Memory B cell (primary cell): ENCODE results near the gene EGFL7.

ENCODE experiments used
- ATAC-seq: fragments of 150-1000 bp; cut with Tn5 transposase; 2 replicates; pipeline ENCODE4 v1.10.0; 2021; ENCODE audit warnings: low read depth, mild to moderate bottlenecking, moderate library complexity
- DNase-seq, 2 donors: peaks; one replicate each; pipeline ENCODE4 v3.0.0; 2022; ENCODE audit warnings: low spot score in 2 of 2
- H3K27ac Mint-ChIP-seq: one replicate; pipeline ENCODE4 v1.8.0; 2022; ENCODE audit warnings: mild to moderate bottlenecking, moderate library complexity, mixed read lengths
- H3K27me3 Mint-ChIP-seq: one replicate; pipeline ENCODE4 v1.8.0; 2022; ENCODE audit warnings: mixed read lengths
- H3K36me3 Mint-ChIP-seq: one replicate; pipeline ENCODE4 v1.8.0; 2022; ENCODE audit warnings: mild to moderate bottlenecking, mixed read lengths
- H3K4me1 Mint-ChIP-seq: one replicate; pipeline ENCODE4 v1.8.0; 2022; ENCODE audit warnings: mixed read lengths
- H3K4me3 Mint-ChIP-seq: one replicate; pipeline ENCODE4 v1.8.0; 2022; ENCODE audit warnings: mild to moderate bottlenecking, moderate library complexity, mixed read lengths
- H3K9me3 Mint-ChIP-seq: one replicate; pipeline ENCODE4 v1.8.0; 2022; ENCODE audit warnings: mixed read lengths

Gene EGFL7

GRCh38 chr9:136685790-136686533 lies 23.2 kb downstream of the EGFL7 start:
- ATAC-seq, result no peak
- H3K4me3 Mint-ChIP-seq, result peak overlapping the region; percentile 78
- H3K9me3 Mint-ChIP-seq, result no peaks in the 10 kb centered on the region
- H3K4me1 Mint-ChIP-seq, result peaks cover 6% of the 10 kb centered on the region
- DNase-seq, result no peak
- no peaks in the 10 kb centered on the region for H3K36me3 Mint-ChIP-seq
- peaks cover 2% of the 10 kb centered on the region for H3K27me3 Mint-ChIP-seq
- H3K27ac Mint-ChIP-seq, result no peak overlapping the region

DNA sequence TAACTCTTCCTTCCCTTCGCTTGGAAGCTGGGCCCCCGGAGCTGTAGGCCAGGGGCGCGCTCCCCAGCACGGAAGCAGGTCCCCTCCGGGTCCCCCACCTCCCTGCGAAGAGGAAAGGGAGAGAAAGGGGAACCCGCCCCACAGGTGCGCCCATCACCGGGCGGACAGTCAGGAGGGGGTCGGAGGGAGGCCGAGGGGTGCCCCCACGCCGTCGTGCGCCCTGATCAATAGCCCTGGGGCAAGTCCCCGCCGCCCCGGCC lies 23.7 kb downstream of the EGFL7 start:
- ATAC-seq (peak; percentile 3), DNase-seq (no peak)
- Mint-ChIP-seq H3K9me3 (no peaks in the 10 kb centered on the region), H3K4me3 (peak overlapping the region; percentile 78), H3K27me3 (peaks cover 4% of the 10 kb centered on the region), H3K4me1 (peaks cover 6% of the 10 kb centered on the region), H3K27ac (no peak overlapping the region), H3K36me3 (no peaks in the 10 kb centered on the region)

DNA sequence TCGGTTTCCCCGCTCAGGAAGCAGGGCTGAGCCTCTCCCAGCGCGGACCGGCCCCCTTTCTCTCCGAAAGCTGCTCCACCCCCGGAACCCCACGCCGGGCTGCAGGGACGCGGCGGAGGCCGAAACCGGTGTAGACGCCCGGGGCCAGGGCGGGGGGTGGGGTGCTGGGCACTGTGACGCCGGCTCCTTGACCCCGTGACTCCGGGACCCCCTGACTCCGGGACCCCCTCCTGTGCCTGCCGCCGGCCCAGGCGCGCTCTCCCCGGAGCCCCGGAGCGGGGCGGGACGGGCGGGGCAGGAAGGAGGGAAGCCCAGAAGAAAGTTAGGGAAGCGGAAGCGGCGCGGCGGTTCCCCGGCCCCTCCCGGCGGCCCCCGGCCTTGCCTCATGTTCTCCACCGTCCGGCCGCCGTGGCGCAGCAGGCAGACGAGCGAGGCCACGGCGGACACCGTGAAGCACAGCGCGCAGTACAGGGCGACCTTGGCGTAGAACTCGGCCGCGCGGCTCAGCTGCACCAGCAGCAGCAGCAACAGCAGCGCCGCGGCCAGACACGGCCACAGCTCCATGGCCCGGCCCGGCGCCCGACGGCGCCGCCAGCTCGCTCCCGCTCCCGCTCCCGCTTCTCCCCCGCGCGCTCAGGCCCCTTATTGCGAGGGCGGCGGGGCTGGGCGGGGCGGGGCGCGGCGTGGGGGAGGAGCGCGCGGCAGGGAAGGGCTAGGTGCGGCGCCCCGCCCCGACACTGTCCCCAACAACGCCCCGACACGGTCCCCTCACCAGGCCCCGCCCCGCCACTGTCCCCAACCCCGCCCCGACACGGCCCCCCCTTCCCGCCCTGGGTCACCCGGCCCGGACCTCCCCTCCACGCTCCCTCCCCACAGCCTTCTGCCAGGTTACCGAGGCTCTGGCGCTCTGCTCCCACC lies 24.3 kb downstream of the EGFL7 start, which contains the start of gene AGPAT2:
Gene AGPAT2 (minus strand): TSS at position 664 of the 918 bp plus-strand sequence. CDS start 100 bp downstream, at position 564.
- Mint-ChIP-seq H3K27ac (no peak within 1 kb of the TSS), H3K4me1 (peaks cover 6% of the 10 kb centered on the region), H3K36me3 (no peaks in the 10 kb centered on the region), H3K4me3 (peak within 1 kb of the TSS; percentile 78), H3K9me3 (no peaks in the 10 kb centered on the region), H3K27me3 (peaks cover 4% of the 10 kb centered on the region)
- ATAC-seq, result peak; percentile 92
- peak; percentile 59 to 60 for DNase-seq

GRCh38 chr9:136687721-136688223 lies 25.1 kb downstream of the EGFL7 start:
- Mint-ChIP-seq H3K27ac (no peak overlapping the region), H3K27me3 (peaks cover 4% of the 10 kb centered on the region), H3K4me1 (peaks cover 6% of the 10 kb centered on the region), H3K4me3 (peak overlapping the region; percentile 5), H3K9me3 (no peaks in the 10 kb centered on the region), H3K36me3 (no peaks in the 10 kb centered on the region)
- ATAC-seq, result no peak
- no peak for DNase-seq

DNA sequence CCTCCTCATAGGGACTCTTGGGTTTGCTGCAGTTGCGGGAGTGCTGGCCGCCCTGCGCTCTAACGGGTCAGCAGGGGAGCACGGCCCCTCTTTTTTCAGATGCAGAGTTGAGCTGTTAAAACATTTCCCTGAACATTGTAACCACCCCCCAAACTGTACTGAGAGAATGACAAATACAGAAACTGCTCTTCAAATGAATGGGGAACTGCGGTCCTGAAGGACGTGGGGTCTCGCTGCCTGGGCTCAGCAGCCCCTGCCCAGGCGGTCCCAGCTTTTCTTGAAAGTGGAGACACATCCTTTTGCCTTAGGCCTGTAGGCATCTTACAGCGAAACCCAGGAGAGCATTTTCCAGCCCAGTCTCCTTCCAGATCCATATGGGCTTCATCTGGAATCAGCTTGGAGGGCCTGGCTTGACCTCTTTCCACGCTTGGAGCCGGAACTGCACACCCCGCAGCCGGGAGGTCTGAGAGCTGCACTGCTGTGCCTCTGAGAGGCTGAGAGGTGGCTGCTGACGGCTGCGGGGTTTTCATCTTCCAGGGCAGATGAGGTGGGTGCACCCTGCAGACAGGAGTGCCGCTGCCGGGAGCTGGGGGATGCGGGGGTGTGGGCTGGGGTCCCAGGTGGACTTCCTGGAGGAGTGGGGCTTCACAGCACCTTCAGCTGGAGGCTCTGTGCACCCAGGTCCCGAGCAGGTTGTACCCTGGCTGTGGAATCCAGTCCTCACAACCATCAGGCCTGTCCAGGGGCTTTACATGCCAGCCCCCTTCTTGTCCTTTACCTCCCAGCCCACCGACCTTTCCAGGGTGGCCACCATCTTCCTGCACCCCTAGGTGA lies 25.8 kb downstream of the EGFL7 start:
- peaks cover 9% of the 10 kb centered on the region for H3K4me1 Mint-ChIP-seq
- ATAC-seq (no peak), DNase-seq (no peak)
- H3K4me3 Mint-ChIP-seq, result peak overlapping the region; percentile 45
- H3K36me3 Mint-ChIP-seq, result no peaks in the 10 kb centered on the region
- H3K27ac Mint-ChIP-seq, result no peak overlapping the region
- H3K9me3 Mint-ChIP-seq, result no peaks in the 10 kb centered on the region
- H3K27me3 Mint-ChIP-seq, result peaks cover 10% of the 10 kb centered on the region

DNA sequence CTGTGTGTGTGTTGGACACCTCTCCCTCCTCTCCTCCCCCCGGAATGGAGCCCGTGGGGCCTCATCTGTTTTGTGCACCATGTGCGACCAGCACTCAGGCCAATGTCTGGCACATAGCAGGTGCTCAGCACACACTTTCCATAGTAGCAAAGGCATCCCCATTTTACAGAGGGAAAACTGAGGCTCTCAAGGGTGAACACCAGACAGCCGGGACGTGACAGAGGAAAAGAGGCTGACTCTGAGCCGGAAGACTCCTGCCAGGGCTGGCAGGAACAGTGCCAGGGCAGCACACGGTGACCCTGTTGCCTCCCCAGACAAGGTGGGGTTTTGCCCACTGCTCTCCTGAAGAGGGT lies 26.4 kb downstream of the EGFL7 start:
- peaks cover 9% of the 10 kb centered on the region for H3K4me1 Mint-ChIP-seq

DNA sequence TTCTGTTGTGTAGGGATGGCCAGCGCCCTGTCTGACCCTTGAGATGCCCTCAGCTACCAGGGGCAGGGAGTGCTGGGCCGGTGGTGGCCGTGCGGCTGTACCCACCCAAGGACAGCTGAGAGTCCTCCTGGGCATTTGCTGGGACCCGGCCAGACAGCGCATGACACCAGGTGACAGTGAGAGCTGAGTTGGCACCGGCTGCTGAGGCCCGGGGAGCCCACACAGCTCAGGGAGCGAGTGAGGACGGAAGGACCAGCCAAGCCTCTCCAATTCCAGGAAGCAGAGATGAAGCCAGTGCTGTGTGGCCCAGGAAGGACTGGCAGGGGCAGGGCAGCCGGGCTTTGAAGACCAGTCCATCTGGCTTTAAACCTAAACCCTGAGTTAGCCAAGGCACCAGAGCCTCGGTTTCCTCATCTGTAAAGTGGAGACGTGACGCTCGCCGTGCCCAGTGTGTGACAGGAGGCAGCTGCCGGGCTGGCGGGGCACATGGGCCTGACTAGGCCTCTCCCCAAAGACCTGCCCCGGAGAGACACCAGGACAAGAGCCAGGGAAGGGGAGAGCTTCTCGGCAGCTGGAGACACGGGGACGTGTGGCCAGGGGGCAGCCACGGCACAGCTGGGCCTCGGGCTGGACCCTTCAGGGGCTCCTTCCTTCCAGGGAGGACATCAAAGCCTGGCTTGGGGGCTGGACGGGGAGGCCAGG lies 27.5 kb downstream of the EGFL7 start:
- Mint-ChIP-seq H3K27ac (no peak overlapping the region), H3K9me3 (no peaks in the 10 kb centered on the region), H3K4me1 (peaks cover 9% of the 10 kb centered on the region), H3K4me3 (no peak overlapping the region), H3K27me3 (peaks cover 10% of the 10 kb centered on the region), H3K36me3 (no peaks in the 10 kb centered on the region)
- ATAC-seq, result no peak
- DNase-seq, result no peak

More for the DNA sequence above, 26.4 kb downstream of the EGFL7 start:
- ATAC-seq, result no peak
- Mint-ChIP-seq H3K36me3 (no peaks in the 10 kb centered on the region), H3K4me3 (peak overlapping the region; percentile 45), H3K27me3 (peaks cover 10% of the 10 kb centered on the region), H3K27ac (no peak overlapping the region), H3K9me3 (no peaks in the 10 kb centered on the region)
- no peak for DNase-seq

- ATAC-seq (no peak), DNase-seq (no peak)
- peaks cover 8% of the 10 kb centered on the region for H3K4me1 Mint-ChIP-seq
- H3K9me3 Mint-ChIP-seq, result no peaks in the 10 kb centered on the region
- H3K36me3 Mint-ChIP-seq, result no peaks in the 10 kb centered on the region
- H3K4me3 Mint-ChIP-seq, result no peak overlapping the region
- no peak overlapping the region for H3K27ac Mint-ChIP-seq
- H3K27me3 Mint-ChIP-seq, result peaks cover 11% of the 10 kb centered on the region
Measured at GRCh38 chr9:136690806-136691261, 28.1 kb downstream of the EGFL7 start.

- H3K4me1 Mint-ChIP-seq, result peaks cover 3% of the 10 kb centered on the region
- H3K27ac Mint-ChIP-seq, result no peak overlapping the region
- ATAC-seq (no peak), DNase-seq (no peak)
- H3K9me3 Mint-ChIP-seq, result no peaks in the 10 kb centered on the region
- no peaks in the 10 kb centered on the region for H3K36me3 Mint-ChIP-seq
- no peak overlapping the region for H3K4me3 Mint-ChIP-seq
- H3K27me3 Mint-ChIP-seq, result peaks cover 14% of the 10 kb centered on the region
Measured at GRCh38 chr9:136691316-136692184, 28.8 kb downstream of the EGFL7 start.

DNA sequence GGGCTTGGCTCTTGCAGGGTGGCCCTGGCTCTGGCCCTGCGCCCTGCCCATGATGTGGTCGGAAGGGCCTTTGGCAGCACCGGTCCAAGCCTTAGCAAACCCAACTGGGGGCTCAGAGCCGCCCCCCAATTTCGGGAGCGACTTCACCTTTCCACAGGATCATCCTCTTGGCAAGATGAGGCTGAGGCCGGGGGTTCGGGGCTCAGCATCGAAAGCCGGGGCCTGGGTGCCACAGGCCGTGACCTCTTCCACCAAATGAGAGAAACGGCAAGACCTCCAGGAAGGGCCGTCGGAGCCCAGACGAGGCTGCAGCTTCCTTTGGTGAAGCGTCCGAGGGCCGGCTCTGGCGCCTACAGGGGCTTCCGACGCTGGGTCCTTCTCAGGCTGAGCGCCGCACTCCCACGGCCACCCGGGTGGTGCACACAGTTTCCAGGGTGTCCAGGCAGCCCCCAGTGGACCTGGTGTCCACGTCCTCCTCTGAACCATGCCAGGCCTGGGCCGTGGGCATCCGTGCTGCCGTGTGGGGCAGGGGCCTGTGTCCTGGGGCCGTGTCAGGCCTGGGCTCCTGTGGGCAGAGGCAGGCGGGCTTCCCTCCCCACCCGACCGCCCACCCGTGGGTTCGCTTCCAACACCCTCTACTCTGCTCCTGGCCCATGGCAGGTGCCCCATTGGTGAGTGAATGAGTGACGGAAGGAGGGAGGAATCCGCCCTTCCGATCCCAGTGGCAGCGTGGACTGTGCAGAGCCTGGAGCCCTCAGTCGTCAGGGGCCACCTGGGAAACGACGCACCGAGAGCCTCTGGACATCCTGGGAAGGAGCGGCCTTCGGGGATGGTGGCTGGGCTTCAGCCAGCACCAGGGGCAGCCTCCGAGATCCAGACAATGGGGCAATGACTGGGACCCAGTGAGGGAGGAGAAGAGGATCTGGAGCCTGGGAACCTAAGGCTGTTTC lies 29.7 kb downstream of the EGFL7 start:
- ATAC-seq (no peak), DNase-seq (no peak)
- Mint-ChIP-seq H3K27me3 (peaks cover 19% of the 10 kb centered on the region), H3K36me3 (no peaks in the 10 kb centered on the region), H3K4me1 (peaks cover 9% of the 10 kb centered on the region), H3K27ac (no peak overlapping the region), H3K4me3 (no peak overlapping the region), H3K9me3 (no peaks in the 10 kb centered on the region)

DNA sequence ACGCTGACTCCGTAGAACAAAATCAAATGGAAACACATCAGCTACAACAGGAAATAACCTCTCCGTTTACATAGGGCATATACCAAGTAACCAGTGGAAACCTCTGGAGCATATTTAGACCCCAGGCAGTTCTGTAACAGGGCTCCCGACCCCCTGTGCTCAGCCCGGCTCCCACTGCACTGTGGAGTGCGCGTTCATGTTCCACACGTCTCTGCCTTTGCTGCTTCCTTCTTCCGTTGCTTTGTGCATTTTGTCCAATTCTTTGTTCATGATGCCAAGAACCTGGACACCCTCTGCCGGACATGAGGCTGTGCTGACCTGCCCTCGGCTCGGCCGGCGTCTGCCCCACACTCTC lies 30.4 kb downstream of the EGFL7 start:
- H3K36me3 Mint-ChIP-seq, result no peaks in the 10 kb centered on the region
- H3K9me3 Mint-ChIP-seq, result no peaks in the 10 kb centered on the region
- no peak overlapping the region for H3K27ac Mint-ChIP-seq
- peaks cover 10% of the 10 kb centered on the region for H3K4me1 Mint-ChIP-seq
- H3K27me3 Mint-ChIP-seq, result peaks cover 23% of the 10 kb centered on the region
- no peak for DNase-seq
- H3K4me3 Mint-ChIP-seq, result no peak overlapping the region
- no peak for ATAC-seq
